ENCODE measurements around the gene SEZ6L2. TPM values are rescaled to one million over a fixed set of nuclear protein-coding genes. Genes with fewer than 3 reads are reported as not detected.

SEZ6L2 gene
- total RNA-seq, 4 donors from 2014 or later = 0.33 to 1.5 (median 0.79) TPM

DNA sequence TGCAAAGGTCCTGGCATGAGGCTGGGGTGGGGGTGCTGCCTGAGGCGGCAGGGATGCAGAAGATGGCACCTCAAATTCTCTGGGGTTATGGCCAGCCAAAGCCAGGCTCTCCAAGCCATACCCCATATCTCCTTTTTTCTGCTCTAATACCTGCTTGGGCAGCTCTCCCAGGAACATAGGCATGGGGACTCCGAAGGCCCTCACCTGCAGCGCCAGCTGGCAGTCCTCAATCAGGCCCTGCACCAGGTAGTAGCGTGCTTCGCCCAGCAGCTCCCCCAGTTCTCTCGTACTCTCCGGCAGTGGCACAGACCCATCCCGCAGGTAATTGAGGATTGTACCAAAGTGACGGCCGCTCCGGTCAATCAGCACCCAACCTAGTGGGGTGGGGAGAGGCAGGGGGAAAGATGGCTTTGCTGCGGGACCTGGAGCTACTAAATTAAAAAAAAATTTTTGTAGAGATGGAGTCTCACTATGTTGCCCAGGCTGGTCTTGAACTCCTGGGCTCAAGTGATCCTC lies 23.7 kb upstream of the SEZ6L2 start:
- H3K27me3 ChIP-seq = no peaks in the 10 kb centered on the region
- peaks cover 8 to 15% of the 10 kb centered on the region in 2 donors for H3K4me1 ChIP-seq
- no peak for DNase-seq
- intact Hi-C loops (cut with DNase I) = loop anchor here (10.0 kb wide), 1 partner anchor 108 kb away; the partner anchor contains the start of genes PAGR1 and PRRT2
- H3K36me3 ChIP-seq = peaks cover 8 to 25% of the 10 kb centered on the region in 2 donors
- TF ChIP-seq, protein P1, sequence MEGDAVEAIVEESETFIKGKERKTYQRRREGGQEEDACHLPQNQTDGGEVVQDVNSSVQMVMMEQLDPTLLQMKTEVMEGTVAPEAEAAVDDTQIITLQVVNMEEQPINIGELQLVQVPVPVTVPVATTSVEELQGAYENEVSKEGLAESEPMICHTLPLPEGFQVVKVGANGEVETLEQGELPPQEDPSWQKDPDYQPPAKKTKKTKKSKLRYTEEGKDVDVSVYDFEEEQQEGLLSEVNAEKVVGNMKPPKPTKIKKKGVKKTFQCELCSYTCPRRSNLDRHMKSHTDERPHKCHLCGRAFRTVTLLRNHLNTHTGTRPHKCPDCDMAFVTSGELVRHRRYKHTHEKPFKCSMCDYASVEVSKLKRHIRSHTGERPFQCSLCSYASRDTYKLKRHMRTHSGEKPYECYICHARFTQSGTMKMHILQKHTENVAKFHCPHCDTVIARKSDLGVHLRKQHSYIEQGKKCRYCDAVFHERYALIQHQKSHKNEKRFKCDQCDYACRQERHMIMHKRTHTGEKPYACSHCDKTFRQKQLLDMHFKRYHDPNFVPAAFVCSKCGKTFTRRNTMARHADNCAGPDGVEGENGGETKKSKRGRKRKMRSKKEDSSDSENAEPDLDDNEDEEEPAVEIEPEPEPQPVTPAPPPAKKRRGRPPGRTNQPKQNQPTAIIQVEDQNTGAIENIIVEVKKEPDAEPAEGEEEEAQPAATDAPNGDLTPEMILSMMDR (IDR thresholded peaks at IDR 0.05) = no peak
- no peak for TF ChIP-seq POLR2A (IDR thresholded peaks at IDR 0.05)
- no peaks in the 10 kb centered on the region for H3K9me3 ChIP-seq
- WGBS, 2 donors = 97 to 98% methylated on average over 10 to 12 of the region's 12 CpGs
- H3K4me3 ChIP-seq (replicated peaks in 1 of 3) = no peak overlapping the region
- no peak overlapping the region for H3K27ac ChIP-seq

DNA sequence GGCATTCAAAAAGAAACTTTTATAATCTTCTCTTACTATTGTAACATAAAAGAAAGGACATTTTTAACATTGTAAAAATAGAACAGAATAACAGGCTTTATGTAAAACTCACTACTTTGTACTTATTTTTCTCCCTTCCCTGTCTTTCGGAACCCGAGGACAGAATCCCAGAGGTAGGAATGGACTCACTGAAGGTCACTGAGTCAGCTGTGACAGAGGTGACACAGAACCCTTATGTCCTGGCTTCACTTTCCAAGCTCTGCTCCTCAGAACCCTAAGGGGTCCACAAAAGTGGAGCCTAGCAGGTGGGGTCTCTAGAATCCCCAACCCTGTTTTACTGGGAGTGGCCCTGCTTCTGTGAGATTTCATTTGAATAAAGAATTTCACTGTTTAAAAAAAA lies 23.0 kb upstream of the SEZ6L2 start:
- H3K9me3 ChIP-seq = no peaks in the 10 kb centered on the region
- H3K27me3 ChIP-seq = no peaks in the 10 kb centered on the region
- intact Hi-C loops (cut with DNase I) = loop anchor here (10.0 kb wide), 1 partner anchor 108 kb away; the partner anchor contains the start of genes PAGR1 and PRRT2
- DNase-seq = no peak
- peaks cover 8 to 15% of the 10 kb centered on the region in 2 donors for H3K4me1 ChIP-seq
- H3K36me3 ChIP-seq = peaks cover 8 to 25% of the 10 kb centered on the region in 2 donors
- no peak for TF ChIP-seq POLR2A (IDR thresholded peaks at IDR 0.05)
- TF ChIP-seq, protein P1 (IDR thresholded peaks at IDR 0.05) = no peak
- H3K4me3 ChIP-seq (replicated peaks in 1 of 3) = no peak overlapping the region
- H3K27ac ChIP-seq = no peak overlapping the region
- WGBS, 2 donors = 84 to 98% methylated on average over 2 of the region's 2 CpGs

DNA sequence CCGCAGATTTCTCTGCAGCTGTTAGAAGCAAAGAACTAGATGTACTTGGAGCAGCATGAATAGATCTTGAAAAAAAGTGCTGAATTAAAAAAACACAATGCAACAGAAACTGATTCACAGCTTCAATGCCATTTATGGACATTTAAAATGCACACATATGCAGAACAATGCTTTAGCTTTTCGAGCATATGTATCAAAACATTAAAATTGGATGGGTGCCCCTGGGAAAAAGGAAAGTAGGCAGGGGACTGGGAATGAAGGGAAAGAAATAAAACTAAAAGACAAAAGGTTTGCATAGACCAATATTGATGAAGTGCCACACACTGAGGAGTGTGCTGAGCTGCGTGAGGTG lies 21.7 kb upstream of the SEZ6L2 start:
- Histone ChIP-seq H3K27ac (no peak overlapping the region), H3K27me3 (no peaks in the 10 kb centered on the region), H3K4me1 (peaks cover 8 to 10% of the 10 kb centered on the region in 2 donors), H3K4me3 (replicated peaks in 1 of 3) (no peak overlapping the region), H3K36me3 (peaks cover 8 to 25% of the 10 kb centered on the region in 2 donors), H3K9me3 (no peaks in the 10 kb centered on the region)
- DNase-seq = no peak
- intact Hi-C loops (cut with DNase I) = loop anchor here (10.0 kb wide), 1 partner anchor 106 kb away; the partner anchor contains the start of genes PAGR1 and PRRT2
- TF ChIP-seq POLR2A (IDR thresholded peaks at IDR 0.05) = no peak
- TF ChIP-seq, protein P1 (IDR thresholded peaks at IDR 0.05) = no peak
- WGBS, 2 donors = 87 to 95% methylated on average over 3 of the region's 3 CpGs

DNA sequence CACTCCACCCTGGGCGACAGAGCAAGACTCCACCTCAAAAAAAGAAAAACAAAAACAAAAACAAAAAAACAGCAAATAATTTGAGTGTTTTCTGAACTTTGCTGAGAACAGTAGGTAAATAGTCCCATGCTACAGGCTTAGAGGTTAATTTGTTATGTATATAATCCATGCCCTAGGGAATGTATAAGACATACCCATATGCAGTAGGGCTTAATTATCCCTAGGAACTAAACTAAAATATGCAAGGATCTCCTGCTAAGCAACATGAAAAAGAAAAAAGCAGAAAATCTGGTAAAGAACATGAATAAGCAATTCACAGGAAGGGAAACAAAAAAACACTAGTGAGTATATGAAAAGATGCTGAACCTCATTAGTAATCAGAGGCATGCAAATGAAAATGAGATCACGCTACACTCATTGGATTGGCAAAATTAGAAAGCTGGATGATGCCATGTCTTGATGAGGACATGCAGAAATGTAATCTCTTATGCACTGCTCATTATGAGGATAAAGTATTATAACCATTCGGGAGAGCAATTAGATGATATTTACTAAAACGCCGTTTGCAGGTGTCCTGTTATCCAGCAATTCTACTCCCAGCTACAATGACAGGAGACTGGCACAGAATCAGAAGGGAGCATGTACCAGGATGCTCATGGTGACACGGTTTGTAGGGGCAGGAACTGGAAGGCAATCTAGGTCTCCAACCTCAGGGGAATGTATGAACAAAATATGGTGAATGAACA lies 21.1 kb upstream of the SEZ6L2 start:
- no peak overlapping the region for H3K4me3 ChIP-seq (replicated peaks in 1 of 3)
- intact Hi-C loops (cut with DNase I) = loop anchor here (10.0 kb wide), 1 partner anchor 106 kb away; the partner anchor contains the start of genes PAGR1 and PRRT2
- no peak for DNase-seq
- peaks cover 8 to 25% of the 10 kb centered on the region in 2 donors for H3K36me3 ChIP-seq
- H3K27ac ChIP-seq = no peak overlapping the region
- WGBS, 2 donors = 89 to 91% methylated on average over 6 of the region's 6 CpGs
- no peaks in the 10 kb centered on the region for H3K27me3 ChIP-seq
- no peaks in the 10 kb centered on the region for H3K9me3 ChIP-seq
- peaks cover 8 to 10% of the 10 kb centered on the region in 2 donors for H3K4me1 ChIP-seq
- TF ChIP-seq, protein P1 (IDR thresholded peaks at IDR 0.05) = no peak
- TF ChIP-seq POLR2A (IDR thresholded peaks at IDR 0.05) = no peak

- Histone ChIP-seq H3K4me1 (no peaks in the 10 kb centered on the region), H3K9me3 (no peaks in the 10 kb centered on the region), H3K36me3 (peaks cover 6 to 19% of the 10 kb centered on the region in 2 donors), H3K27ac (no peak overlapping the region), H3K27me3 (no peaks in the 10 kb centered on the region), H3K4me3 (replicated peaks in 1 of 3) (no peak overlapping the region)
- intact Hi-C loops (cut with DNase I) = no loop called here
- no peak for DNase-seq
- 90 to 97% methylated on average over 1 of the region's 1 CpG for WGBS, 2 donors
- TF ChIP-seq, protein P1 (IDR thresholded peaks at IDR 0.05) = no peak
- TF ChIP-seq POLR2A (IDR thresholded peaks at IDR 0.05) = no peak
Observed at GRCh38 chr16:29916979-29917378, 17.6 kb upstream of the SEZ6L2 start.

Measured in thyroid gland (tissue), 4 donors.